NB4 (cell line): ENCODE results near the gene AIP.

Experiments
- DNase-seq: peaks from one replicate; pipeline ENCODE4 v3.0.0; 2010; ENCODE audit warnings: low read depth
- H3K4me3 ChIP-seq: one replicate; pipeline ENCODE4 v1.5.1; 2011; ENCODE audit warnings: mild to moderate bottlenecking, low read depth, low read length, moderate library complexity
- MYC ChIP-seq: IDR thresholded peaks from 2 replicates; pipeline ENCODE4 v1.6.1; 2011; ENCODE audit warnings: low read depth, low read length
- POLR2A ChIP-seq: IDR thresholded peaks from 2 replicates; pipeline ENCODE4 v1.6.1; 2011; ENCODE audit warnings: mild to moderate bottlenecking; ENCODE audit not compliant: insufficient read length; ENCODE audit errors: extremely low read depth
- TF ChIP-seq, protein P1 (sequence below): IDR thresholded peaks from one replicate; pipeline ENCODE4 v1.5.1; 2012; ENCODE audit warnings: low read depth, low read length
- TF ChIP-seq, protein P2 (sequence below): IDR thresholded peaks from 2 replicates; pipeline ENCODE4 v1.6.1; 2011; ENCODE audit warnings: low read depth, low read length

The AIP gene

DNA sequence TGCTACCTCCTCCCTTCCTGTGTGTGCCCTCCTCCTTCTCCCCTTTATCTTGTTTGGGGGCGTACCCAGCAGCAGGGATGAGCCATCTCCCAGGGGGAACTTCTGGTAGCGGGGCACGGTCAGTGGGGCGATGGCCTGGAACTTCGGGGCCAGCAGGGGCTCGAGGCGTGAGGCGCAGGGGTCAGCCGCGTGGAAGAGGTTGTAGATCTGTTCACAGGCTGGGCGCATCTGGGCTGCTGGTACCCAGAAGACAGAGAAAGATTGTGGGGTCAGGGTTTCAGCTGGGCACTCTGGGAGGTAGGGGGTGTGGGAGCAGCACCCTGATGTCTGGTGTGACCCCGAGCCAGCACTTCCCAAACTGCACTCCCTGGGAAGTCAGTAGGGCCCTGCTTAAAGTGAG lies 13.3 kb downstream of the AIP start:
- no peak overlapping the region for H3K4me3 ChIP-seq
- TF ChIP-seq, protein P1, sequence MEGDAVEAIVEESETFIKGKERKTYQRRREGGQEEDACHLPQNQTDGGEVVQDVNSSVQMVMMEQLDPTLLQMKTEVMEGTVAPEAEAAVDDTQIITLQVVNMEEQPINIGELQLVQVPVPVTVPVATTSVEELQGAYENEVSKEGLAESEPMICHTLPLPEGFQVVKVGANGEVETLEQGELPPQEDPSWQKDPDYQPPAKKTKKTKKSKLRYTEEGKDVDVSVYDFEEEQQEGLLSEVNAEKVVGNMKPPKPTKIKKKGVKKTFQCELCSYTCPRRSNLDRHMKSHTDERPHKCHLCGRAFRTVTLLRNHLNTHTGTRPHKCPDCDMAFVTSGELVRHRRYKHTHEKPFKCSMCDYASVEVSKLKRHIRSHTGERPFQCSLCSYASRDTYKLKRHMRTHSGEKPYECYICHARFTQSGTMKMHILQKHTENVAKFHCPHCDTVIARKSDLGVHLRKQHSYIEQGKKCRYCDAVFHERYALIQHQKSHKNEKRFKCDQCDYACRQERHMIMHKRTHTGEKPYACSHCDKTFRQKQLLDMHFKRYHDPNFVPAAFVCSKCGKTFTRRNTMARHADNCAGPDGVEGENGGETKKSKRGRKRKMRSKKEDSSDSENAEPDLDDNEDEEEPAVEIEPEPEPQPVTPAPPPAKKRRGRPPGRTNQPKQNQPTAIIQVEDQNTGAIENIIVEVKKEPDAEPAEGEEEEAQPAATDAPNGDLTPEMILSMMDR: no peak
- no peak for TF ChIP-seq MYC
- DNase-seq: no peak

DNA sequence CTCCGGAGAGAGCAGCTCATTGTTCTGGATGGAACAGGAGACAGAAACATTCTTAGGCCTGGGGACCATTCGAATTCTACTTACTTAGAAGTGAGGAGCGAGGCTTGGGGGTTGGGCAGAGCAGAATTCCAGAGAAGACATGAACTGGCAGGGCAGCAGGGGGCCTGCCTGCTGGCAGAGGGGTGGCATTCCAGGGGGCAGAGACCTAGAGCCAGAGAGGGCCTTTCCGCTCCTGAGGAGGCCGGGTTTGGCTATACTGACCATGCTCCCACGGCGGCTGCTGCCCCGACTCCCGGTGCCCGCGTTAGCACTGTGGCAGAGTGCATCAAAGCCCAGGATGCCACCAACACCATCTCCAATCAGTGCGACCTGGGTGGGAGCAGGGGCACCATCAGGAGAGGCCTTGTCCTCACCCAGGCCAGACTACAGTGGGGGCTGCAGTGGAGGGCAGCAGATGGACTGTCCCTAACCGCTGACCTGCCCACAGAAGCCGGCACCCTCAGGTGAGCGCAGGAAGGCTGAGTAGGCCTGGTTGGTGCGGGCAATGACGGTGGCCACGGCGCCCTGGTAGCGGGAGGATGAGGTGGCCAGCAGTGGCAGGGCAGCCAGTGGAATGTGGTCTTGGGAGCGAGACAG lies 14.9 kb downstream of the AIP start:
- no peak overlapping the region for H3K4me3 ChIP-seq
- DNase-seq: no peak
- TF ChIP-seq, protein P1: no peak
- no peak for TF ChIP-seq MYC
- no peak for TF ChIP-seq POLR2A
- TF ChIP-seq, protein P2, sequence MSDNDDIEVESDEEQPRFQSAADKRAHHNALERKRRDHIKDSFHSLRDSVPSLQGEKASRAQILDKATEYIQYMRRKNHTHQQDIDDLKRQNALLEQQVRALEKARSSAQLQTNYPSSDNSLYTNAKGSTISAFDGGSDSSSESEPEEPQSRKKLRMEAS: no peak

DNA sequence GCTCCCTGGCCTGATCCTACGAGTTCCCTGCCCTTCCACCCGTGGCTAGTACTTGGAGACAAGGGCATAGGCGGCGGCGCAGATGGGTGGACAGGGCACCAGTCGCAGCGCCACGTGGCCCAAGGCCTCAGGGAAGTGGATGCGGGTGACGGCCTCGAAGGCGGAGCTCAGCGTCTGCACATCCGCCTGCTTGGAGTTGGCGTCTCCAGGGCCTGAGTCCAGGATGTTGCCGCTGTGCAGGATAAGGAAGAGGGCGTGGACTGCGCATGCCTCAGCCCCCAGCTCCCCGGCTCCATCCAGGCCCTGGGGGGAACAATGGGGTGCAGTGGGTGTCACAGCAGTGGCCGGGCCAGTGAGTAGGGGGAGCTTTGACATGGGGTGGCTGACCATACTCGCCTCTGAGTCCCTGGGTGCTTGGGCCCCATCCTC lies 15.7 kb downstream of the AIP start:
- TF ChIP-seq, protein P2: no peak
- TF ChIP-seq POLR2A (no peak), MYC (no peak)
- TF ChIP-seq, protein P1: no peak
- no peak overlapping the region for H3K4me3 ChIP-seq
- DNase-seq: no peak

DNA sequence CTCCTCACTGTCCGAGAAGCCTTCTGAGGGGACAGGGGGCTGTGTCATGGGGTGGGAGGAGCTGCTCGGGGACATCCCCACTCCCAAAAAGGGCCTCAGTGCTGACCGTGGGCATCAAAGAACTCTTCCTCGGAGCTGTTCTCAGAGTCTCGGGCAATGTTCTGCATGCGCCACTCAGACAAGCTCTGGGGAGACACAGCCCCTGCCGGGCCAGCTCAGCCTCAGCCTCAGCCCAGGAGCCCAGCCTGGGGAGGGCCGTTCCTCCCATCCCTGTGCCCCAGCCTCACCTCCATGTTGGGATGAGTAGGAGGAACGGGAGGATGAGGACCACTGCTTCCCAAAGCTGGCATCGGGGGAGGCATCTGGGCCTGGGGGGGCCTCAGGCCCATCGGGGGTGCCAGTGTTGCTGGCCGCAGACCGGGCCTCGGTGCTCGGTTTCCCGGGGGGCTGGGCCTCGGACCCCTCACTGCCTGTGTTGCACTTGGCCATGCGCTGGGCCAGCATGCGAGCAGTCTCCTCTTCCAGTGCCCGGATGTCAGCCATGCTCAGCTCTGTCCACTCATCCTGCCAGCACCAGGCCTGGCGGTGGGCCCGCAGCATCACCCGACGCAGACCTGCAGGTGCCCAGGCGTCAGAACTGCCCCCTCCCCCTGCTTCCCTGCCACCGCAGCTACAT lies 17.1 kb downstream of the AIP start:
- TF ChIP-seq, protein P2: no peak
- TF ChIP-seq MYC: no peak
- no peak for TF ChIP-seq POLR2A
- TF ChIP-seq, protein P1: no peak

DNA sequence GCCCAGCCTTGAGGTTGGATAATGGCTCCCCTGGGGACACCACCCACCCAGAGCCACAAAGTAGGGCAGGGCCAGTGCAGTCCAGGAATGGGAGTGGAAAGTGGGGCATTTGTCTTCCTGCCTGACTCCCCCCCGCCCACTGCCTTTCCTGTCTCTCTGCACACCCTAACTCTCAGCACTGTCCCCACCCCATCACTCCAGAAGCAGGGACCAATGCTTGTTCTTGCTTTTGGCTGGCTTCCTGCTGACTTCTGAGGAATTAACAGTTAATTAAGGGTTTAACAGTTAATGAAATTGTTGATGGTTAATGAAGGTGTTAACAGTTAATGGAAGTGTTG lies 17.6 kb downstream of the AIP start:
- H3K4me3 ChIP-seq: no peak overlapping the region
- no peak for TF ChIP-seq MYC
- TF ChIP-seq, protein P2: no peak
- TF ChIP-seq, protein P1: no peak
- no peak for TF ChIP-seq POLR2A
- peak; percentile 41 for DNase-seq

More for the DNA sequence above, 17.1 kb downstream of the AIP start:
- no peak for DNase-seq
- H3K4me3 ChIP-seq: no peak overlapping the region
